NOMO-1 (cell line): ENCODE results near the gene NPM1.
"Not testable (repeated sequence)": the region's sequence is repeated elsewhere in the genome, so short reads cannot be mapped to it uniquely, and the experiment has no call there.

Experiments used
- DNase-seq, 2 experiments: peaks; one replicate each; lab custom pipeline; 2025; ENCODE audit not compliant: unreplicated experiment in 2 of 2; lab: John Stamatoyannopoulos, UW

NPM1 gene

GRCh38 chr5:171387345-171387969 is at the start of gene NPM1:
TSS of gene NPM1 (plus strand) at chr5:171387849. CDS start at chr5:171387949, 100 bp downstream.
- peak; percentile 99 for DNase-seq

- DNase-seq = no peak
Measured at GRCh38 chr5:171340042-171340441, 47.6 kb upstream of the NPM1 start.

GRCh38 chr5:171340491-171340890 is 47.2 kb upstream of the NPM1 start:
- DNase-seq = no peak

GRCh38 chr5:171342362-171343111 is 45.1 kb upstream of the NPM1 start:
- DNase-seq = peak; percentile 51 to 55

- no peak for DNase-seq
Measured at GRCh38 chr5:171344936-171345608, 42.6 kb upstream of the NPM1 start.

- no peak for DNase-seq
Measured at GRCh38 chr5:171351536-171352073, 36.0 kb upstream of the NPM1 start.

GRCh38 chr5:171355302-171355724 is 32.3 kb upstream of the NPM1 start:
- DNase-seq = no peak

- DNase-seq = no peak
Measured at GRCh38 chr5:171357843-171358242, 29.8 kb upstream of the NPM1 start.

- DNase-seq = not testable (repeated sequence)
Measured at GRCh38 chr5:171361151-171361550, 26.5 kb upstream of the NPM1 start.

GRCh38 chr5:171363249-171363648 is 24.4 kb upstream of the NPM1 start:
- not testable (repeated sequence) for DNase-seq

GRCh38 chr5:171363846-171364245 is 23.8 kb upstream of the NPM1 start:
- peak; percentile 16 to 68 for DNase-seq

GRCh38 chr5:171365351-171365750 is 22.3 kb upstream of the NPM1 start:
- DNase-seq = no peak

GRCh38 chr5:171366645-171367044 is 21.0 kb upstream of the NPM1 start:
- no peak for DNase-seq

GRCh38 chr5:171367424-171368370 is 20.0 kb upstream of the NPM1 start:
- peak; percentile 6 to 52 for DNase-seq

GRCh38 chr5:171369056-171369455 is 18.6 kb upstream of the NPM1 start:
- DNase-seq = no peak

GRCh38 chr5:171369898-171370297 is 17.8 kb upstream of the NPM1 start:
- no peak for DNase-seq

GRCh38 chr5:171370881-171371280 is 16.8 kb upstream of the NPM1 start:
- DNase-seq = not testable (repeated sequence)

GRCh38 chr5:171371326-171371725 is 16.3 kb upstream of the NPM1 start:
- DNase-seq = no peak

GRCh38 chr5:171379961-171380360 is 7.7 kb upstream of the NPM1 start:
- DNase-seq = no peak

- DNase-seq = not testable (repeated sequence)
Measured at GRCh38 chr5:171384416-171384815, 3.2 kb upstream of the NPM1 start.
